HG03439 (cell line): Measurements from ENCODE around the gene MPEG1.

Source experiments
- ATAC-seq: cut with Tn5 transposase; IDR thresholded peaks from one replicate; pipeline ENCODE4 v1.9.1; 2021; ENCODE audit warnings: mild to moderate bottlenecking, moderate library complexity; ENCODE audit not compliant: unreplicated experiment

MPEG1 gene

DNA sequence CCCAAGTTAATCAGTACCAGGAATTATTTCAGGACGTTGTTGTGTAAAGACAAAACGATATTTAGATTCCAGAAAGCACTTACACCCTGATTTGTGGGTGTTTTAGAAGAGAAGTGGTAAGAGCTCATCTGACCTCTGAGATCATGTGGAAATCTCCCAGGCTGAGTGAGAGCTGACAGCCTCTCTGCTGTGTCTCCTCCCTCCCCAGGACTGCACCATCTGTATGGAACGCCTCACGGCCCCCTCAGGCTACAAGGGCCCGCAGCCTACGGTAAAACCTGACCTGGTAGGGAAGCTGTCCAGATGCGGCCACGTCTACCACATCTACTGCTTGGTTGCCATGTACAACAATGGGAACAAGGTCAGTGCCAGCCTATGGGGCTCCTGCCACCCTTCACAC is 20.8 kb downstream of the MPEG1 start:
- ATAC-seq, result no peak

DNA sequence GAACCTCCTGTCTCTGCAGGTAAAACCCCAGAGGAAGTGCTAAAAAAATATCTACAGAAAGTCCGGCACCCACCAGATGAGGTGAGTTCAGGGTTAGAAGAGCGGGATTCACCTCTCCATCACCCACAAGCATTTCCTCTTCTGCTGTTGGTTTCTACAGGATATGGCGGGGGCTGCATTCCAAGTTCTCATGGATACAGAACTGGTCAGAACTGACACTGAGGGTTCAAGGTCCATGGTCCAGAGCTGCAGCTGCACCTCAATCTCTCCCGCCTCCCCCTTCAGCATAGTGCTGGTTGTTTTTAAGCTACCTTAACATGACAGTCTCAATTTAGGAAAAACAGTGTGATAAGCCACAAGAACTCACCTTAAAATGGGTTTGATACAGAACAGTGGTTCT is 21.6 kb downstream of the MPEG1 start:
- ATAC-seq, result no peak

DNA sequence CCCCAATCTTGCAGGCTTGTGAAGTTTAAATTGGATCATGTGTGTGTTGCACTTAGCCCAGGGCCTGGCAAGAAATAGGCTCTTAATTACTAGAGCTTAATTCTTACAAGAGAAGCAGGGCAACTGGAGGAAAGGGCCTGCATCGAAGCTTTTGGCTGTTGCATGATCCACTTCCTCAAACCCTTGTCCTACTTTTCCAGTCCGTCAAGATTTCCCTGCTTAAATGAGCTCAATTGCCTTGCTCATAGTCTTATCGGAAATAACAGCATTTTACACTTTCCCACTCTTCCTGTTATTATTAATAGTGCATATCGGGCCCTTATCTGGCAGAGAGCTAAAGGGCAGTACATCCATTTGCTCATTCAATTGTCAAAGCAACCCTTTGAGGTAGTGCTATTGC is 22.7 kb downstream of the MPEG1 start:
- ATAC-seq, result no peak

DNA sequence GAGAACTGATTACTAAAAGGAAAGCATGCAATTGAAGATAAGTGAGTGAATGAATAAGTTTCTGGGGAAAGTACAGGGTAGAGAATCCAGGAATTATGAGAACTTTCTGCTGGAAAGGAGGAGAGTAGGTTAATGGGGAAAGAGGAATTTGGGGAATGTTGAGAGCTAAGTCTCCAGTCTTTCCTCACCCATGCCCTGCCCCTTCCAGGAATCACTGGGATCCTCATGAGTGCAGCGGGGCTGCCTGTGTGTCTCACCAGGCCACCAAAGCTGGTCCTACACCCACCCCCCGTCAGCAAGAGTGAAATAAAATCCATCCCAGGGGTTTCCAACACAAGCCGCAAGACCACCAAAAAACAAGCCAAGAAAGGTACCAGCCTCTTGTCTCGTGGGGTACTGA is 23.8 kb downstream of the MPEG1 start:
- ATAC-seq, result no peak

DNA sequence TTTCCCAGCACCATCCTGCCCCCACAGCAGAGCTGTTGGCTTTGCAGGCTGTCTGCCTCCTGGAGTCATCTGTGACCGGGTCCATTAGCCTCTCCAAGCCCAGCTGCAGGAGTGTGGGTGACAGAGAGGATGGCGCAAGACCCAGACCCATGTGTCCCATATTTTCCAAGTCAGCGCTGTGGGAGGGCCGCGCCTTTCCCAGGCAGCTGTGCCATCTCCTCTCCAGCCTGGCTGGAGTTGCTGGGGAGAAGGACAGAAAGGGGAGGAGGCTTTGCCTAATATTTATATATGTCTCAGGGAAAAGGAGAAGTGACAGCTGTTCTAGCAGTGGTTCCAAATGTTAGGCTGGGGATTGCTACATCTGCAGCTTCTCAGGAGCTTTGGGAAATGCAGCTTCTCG is 25.1 kb downstream of the MPEG1 start:
- no peak for ATAC-seq

DNA sequence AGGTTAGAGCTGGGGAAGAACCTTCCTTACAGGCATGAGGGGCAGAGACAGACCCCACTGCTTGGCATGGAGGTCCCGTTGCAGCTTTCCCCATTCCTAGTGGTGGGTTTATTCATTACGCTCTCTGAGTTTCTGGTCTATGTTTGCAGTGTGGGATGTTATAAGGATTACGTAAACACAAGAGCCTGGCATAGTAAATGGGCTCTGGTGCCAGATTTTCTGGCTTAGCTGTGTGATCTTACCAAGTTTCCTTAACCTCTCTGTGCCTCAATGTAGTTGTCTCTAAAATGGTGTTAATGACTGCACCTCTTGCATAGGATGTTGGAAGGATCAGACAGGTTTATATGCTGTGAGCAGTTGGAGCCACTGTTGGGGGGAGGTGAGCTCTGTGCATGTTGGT is 25.7 kb downstream of the MPEG1 start:
- no peak for ATAC-seq

DNA sequence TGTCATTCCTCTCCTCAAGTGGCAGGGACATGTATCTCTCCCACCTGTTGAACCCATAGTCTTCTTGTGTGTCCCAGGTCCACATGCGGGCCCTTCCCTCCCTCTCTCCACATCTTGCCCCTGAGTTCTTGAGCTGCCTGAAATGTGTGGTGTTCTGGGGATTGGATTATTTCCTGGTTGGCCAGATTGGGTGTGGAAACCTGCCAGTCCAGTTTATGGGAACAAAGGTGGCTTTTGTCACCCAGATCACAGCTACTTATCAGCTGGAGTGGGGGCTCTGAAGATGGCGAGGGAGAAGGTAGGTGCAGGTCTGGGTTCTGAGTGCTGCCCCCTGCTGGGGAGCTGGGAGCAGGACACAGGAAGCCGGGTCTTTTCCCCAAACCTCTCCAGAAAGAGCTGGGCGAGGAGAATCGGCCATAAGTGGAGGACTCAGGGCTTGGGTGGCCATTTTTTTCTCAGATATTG is 26.6 kb downstream of the MPEG1 start:
- ATAC-seq, result peak; percentile 69

DNA sequence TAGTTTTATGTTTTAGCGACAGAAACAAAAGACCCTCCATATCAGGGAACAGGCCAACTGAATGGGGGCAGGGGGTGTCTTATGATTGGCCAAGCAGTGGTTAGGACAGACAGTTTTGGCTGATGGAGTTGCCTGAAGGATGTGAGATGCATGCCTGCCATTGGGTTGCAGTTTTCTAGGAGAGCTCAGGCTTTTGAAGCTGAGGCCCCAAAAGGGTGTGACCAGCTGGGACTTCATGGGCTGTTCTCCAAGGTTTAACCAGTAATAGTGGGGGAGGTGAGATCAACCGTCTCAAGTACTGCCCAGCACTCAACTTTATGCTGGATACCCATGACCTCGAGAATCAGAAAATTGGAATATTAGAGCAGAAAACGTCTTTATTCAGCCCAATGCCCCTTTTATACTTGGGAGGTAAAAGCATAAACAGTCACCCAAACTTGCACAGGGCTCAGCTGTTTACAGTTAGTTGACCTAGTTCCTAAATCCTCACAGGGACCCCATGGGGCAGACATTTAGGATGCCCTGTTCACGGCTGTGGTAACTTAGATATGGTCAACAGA is 27.3 kb downstream of the MPEG1 start:
- no peak for ATAC-seq

DNA sequence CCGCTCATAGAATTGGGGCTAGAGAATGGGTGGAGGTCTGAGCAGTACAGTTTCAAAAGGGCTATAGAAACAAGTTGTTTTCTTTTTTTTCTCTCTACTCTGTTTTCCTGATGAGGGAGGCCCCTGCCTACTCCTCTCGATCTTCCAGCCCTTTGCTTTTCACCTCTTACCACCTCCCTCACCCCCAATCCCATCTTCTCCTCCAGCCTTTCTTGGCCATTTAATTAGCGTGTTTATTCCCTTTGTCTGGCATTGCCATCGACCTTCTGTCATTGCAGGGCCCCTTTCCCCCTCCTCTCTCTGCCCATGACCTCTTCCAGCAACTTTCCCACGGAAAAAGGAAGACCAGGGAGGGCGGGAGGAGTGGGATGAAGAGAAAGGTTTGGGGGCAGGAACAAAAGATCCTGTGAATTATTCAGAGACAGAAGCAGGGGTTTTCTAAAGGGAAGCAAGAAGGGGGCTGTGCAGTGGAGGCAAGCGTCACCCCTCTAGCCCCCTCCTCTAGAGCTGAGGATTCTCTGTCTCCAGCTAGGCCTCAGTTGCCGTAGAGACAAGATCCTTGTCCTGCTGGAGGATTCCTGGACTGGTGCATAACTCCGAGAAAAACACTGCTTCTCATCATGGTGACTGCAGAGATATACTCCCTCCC is 27.9 kb downstream of the MPEG1 start:
- no peak for ATAC-seq

DNA sequence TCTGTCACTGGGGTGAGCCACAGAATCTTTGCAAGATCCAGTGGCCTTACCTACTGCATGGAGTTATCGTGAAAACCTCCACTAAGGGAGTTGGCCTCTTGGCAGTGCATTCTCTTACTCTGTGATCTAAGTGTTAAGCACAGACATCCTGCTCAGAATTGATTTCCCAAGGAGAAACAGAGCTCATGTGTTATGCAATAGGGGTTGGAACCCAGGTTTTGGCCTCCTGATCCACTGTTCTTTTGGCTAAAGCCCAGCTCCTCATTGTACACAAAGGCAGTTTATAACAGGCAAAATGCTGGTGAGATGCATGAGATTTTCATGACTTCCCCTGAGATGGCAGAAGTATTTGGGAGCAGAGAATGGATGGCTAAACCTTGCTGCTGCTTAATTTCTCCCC is 29.0 kb downstream of the MPEG1 start:
- ATAC-seq, result no peak

DNA sequence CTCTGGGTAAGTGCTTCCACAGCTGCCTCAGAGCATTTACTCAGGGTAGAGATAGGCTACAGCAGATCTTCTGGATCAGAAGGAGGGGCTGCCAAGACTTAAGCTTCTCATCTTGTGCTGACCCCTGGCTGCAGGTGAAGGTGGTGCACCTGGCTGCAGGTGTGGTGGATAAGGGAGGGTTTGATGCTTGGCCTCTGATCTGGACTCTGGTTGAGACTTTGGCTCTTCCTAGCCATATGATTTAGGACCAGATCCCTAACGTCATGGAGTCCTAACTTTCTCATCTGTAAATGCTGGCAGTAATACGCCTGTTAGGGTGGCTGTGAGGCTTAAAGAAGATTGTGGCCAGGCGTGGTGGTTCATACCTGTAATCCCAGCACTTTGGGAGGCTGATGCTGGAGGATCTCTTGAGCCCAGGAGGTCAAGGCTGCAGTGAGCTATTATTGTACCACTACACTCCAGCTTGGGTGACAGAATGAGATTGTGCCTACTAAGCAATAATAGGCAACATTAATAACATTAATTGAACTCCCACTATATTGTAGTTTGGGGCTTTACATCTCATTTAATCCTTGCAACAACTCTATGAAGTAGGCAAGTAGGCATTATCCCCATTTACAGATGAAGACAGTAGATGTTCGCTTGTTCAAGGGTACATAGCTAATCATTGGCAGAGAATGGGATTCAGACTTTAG is 30.1 kb downstream of the MPEG1 start:
- ATAC-seq, result no peak

DNA sequence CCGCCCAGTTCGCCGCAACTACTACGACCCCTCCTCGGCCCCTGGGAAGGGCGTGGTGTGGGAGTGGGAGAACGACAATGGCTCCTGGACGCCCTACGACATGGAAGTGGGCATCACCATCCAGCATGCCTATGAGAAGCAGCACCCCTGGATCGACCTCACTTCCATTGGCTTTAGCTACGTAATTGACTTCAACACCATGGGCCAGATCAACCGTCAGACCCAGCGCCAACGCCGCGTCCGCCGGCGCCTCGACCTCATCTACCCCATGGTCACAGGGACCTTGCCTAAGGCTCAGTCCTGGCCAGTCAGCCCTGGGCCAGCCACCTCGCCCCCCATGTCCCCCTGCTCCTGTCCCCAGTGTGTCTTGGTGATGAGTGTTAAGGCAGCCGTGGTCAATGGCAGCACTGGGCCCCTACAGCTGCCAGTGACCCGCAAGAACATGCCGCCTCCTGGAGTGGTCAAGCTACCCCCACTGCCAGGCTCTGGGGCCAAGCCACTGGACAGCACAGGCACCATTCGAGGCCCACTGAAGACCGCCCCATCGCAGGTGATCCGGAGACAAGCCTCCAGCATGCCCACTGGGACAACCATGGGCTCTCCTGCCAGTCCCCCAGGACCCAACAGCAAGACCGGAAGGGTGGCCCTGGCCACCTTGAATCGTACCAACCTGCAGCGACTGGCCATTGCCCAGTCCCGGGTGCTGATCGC is 30.8 kb downstream of the MPEG1 start:
- ATAC-seq, result no peak

DNA sequence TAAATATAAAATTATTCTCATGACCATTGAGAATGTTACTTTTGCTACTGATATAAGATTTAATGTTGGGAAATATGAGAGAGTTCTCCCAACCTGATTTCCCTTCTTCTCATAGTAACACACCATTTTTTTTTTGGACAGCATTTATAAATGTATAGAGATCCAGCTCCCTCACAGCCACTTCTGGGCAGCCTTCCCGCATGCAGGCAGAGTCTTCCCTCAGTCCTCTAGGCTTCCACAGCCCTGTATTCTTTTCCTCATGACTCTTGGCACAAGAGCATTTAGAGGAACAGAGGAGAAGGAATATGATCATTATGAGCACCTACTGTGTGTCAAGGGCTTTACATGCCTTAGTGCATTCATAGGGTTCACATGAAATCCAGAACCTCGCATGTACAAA is 31.8 kb downstream of the MPEG1 start:
- no peak for ATAC-seq

DNA sequence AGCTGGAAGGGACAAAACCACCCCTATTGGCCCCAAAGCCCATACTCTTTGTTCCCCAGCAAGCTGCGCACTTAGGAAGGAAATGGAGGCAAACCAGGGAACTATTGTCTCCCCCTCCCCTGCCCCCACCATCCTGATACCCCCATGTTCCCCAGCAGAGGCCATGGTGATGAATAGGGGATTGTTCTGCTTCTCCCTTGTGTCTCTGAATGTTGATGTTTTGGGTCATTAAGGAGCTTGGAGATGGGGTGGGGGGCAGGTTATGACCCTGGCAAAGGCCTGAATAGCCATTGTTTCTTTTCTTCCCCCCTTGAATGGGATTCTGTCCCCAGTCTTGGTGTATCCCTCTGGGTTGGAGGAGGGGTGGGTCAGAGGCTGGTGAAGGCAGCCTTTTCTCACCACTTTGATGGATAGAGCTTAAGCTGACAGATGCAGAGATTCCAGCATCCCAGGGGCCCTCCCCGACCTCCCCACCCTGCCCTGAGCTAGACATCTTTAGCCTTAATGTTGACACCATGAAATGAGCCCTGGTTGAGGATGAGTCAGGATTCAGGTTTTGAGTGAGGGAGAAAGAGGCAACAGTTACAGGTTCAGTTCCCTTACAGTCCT is 32.5 kb downstream of the MPEG1 start:
- no peak for ATAC-seq

DNA sequence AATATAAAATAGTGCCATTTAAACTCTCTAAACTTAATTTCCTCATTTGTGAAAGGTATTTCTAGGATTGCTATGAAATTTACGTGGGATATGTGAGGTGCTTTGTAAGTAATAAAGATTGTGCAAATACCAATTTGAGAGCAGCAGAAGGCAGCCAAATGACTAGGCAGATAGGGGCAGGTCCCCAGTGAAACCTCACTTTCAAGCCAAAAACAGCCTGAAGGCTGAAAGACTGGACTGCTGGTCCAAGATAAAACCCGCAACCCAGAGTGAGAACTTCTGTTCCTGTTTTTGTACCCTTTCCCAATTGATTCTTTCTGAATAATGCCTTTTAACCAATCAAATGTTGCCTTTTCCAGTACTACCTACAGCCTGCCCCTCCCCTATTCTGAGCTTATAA is 33.6 kb downstream of the MPEG1 start:
- ATAC-seq, result no peak

DNA sequence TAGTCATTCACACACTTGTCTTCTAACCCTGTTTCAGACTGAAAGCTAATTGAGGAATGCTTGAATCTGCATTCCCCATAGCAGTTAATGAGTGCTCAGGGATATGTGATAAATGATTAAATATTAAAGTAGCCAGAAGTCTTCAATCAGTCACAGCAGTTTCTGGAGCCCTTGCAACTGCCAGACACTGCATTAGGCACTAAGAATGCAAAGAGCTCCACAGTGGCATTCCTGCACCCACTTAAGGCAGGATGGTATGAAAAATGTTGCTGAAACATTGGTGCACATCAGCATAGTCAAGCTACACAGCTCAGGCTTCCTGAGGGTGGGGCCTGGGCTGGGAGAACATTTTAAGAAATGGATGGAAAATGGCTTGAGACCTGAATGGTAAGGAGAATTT is 34.3 kb downstream of the MPEG1 start:
- ATAC-seq, result no peak

DNA sequence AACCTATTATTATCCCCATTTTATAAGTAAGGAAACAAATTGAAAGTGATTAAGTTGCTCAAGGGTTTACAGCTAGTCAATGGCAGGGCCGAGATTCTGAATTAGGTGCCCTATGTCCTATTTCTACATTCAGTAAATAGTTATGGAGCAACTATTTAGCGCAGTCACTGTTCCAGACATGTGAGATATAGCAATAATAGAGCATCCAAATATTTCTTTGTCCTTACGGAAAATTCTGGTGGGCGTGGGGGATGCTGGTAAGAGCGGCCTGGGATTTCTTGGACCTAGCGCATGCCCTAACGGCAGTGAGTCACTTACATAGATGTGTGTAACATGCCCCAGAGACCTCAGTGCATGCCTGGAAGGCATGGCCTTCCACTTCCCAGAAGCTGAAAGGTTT is 36.4 kb downstream of the MPEG1 start:
- ATAC-seq, result no peak

DNA sequence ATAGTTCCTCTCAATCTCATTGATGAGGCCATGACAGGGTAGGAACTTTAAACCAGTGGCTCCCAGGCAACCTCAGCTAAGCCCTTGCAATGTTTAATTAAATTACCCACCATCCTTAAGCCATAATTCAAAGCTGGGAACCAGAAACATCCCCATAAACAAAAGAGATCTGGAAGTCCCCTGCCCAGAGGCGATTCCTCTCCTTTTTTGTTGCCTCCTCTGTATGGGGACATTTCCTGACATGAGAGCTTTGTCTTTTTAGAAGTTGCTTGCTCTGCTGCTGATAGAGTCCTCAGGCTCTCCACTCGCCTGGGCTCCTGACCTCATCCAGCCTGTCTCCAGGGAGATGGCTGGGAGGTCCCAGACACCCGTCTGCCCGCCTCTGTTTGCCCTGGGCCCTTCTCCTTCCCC is 37.6 kb downstream of the MPEG1 start:
- ATAC-seq, result no peak

DNA sequence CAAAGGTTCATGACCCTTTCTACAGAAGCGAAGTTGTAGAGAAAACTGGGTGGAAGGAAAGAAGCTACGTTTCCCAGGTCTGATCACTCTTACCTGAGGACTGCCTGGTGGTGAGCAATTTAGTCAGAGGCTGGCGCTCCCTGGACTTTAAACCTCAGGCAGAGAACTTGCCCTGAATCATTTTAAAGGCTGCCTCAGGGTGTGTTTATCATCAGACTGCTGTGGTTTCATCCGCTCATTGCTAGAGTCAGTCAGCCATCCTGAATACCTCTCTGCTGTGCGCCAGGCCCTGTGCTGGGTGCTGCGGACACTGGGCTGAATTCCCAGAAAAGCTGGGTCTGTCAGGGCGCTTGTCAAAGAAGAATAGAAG is 38.1 kb downstream of the MPEG1 start:
- ATAC-seq, result no peak

DNA sequence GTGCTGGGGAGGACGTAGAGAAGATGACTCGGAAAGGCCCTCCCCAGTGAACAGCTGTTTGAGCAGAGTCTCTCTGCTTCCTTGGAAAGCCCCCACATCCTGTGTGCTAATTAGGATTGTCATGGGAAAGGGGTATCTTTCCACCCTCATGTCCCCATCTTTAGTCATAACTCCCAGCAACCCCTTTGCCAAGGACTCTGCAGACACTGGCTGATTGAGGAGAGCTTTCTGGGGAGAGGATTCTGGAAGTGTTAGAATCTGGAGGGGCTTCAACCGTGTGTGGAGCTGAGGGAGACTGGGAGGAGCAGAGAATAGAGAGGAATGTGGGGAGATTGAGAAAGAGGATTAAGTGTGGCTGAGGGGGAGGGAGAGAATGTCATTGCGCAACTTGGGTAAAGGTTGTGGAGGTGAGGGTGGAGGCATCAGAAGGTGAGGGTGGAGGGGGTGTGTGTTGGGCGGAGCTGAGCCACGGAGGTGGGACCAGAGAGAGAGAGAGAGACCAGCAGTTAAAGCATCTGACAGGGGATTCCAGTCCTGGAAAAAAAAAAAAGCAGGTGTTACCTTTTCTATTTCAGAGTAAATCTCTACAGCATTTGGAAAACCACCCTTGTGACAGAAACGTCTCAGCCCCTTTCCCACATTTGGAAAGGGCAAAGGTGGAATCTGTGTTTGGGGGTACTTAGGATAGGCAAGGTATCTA is 38.6 kb downstream of the MPEG1 start:
- ATAC-seq, result no peak
